Body of pancreas (tissue), 4 donors: ENCODE measurements around the gene ESAM. TPM values are rescaled to one million over a fixed set of nuclear protein-coding genes. Genes with fewer than 3 reads are reported as not detected.

ENCODE experiments used
- ATAC-seq: fragments of 150-250 bp; one replicate; pipeline ENCODE4 v1.9.1; 2016
- DNase-seq, 4 donors: peaks; one replicate each; pipeline ENCODE4 v3.0.0-alpha.2; 2019
- H3K27ac ChIP-seq, 4 donors: fragments of 200-600 bp; sonication (generic); 1 replicate in 3 of 4; 2 replicates in 1 of 4; pipeline versions ENCODE4 v1.5.1 to v1.6.1; 2016 to 2019; ENCODE audit warnings: mild to moderate bottlenecking in 1 of 4, mixed read lengths in 1 of 4, moderate library complexity in 1 of 4
- H3K27me3 ChIP-seq, 2 donors: fragments of 200-600 bp; sonication (generic); one replicate each; pipeline ENCODE4 v1.6.0; 2016; ENCODE audit warnings: mild to moderate bottlenecking in 1 of 2
- H3K36me3 ChIP-seq, 2 donors: fragments of 200-600 bp; sonication (generic); replicated peaks in 1 of 2; 2 replicates each; pipeline ENCODE4 v1.5.1; 2016; ENCODE audit warnings: low read depth in 2 of 2; ENCODE audit not compliant: insufficient read depth in 1 of 2
- H3K4me1 ChIP-seq: fragments of 200-600 bp; sonication (generic); one replicate; pipeline ENCODE4 v1.6.0; 2016
- H3K4me3 ChIP-seq, 2 donors: fragments of 200-600 bp; sonication (generic); 1 replicate in 1 of 2; 2 replicates in 1 of 2; pipeline ENCODE4 v1.5.1; 2016 to 2019
- H3K9me3 ChIP-seq, 3 donors: fragments of 200-600 bp; sonication (generic); 1 replicate in 2 of 3; 2 replicates in 1 of 3; pipeline ENCODE4 v1.5.1; 2016
- POLR2A ChIP-seq, 3 donors: fragments of 450-650 bp; IDR thresholded peaks; one replicate each; pipeline ENCODE4 v1.6.1; 2016; ENCODE audit warnings: antibody characterized with exemption in 3 of 3, mild to moderate bottlenecking in 2 of 3
- WGBS, 2 donors: methylation state at CpG; one replicate each; pipeline ENCODE4 v1.1.5; 2017; 5-methylcytosine and 5-hydroxymethylcytosine counted together
- intact Hi-C: fragments of 100-400 bp; cut with DNase I; formaldehyde crosslinking; loops from one replicate; pipeline ENCODE4 v1.15.1; 2023
- total RNA-seq, 2 donors: library from RNA; depleted of rRNA; stranded (reverse); fragments of >200 nt; gene quantifications; one replicate each; pipeline ENCODE4 v1.1.0, GENCODE V29; 2016
- TF ChIP-seq, protein P1 (sequence below), 7 experiments: fragments of 450-650 bp in 4 of 7; fragments of 200-600 bp in 3 of 7; sonication (generic) in 3 of 7; IDR thresholded peaks; one replicate each; pipeline ENCODE4 v1.5.1; 2016 to 2019; ENCODE audit warnings: antibody characterized with exemption in 7 of 7

ESAM gene
- total RNA-seq, 2 donors from 2014 or later, result 11.7 to 20.8 TPM

DNA sequence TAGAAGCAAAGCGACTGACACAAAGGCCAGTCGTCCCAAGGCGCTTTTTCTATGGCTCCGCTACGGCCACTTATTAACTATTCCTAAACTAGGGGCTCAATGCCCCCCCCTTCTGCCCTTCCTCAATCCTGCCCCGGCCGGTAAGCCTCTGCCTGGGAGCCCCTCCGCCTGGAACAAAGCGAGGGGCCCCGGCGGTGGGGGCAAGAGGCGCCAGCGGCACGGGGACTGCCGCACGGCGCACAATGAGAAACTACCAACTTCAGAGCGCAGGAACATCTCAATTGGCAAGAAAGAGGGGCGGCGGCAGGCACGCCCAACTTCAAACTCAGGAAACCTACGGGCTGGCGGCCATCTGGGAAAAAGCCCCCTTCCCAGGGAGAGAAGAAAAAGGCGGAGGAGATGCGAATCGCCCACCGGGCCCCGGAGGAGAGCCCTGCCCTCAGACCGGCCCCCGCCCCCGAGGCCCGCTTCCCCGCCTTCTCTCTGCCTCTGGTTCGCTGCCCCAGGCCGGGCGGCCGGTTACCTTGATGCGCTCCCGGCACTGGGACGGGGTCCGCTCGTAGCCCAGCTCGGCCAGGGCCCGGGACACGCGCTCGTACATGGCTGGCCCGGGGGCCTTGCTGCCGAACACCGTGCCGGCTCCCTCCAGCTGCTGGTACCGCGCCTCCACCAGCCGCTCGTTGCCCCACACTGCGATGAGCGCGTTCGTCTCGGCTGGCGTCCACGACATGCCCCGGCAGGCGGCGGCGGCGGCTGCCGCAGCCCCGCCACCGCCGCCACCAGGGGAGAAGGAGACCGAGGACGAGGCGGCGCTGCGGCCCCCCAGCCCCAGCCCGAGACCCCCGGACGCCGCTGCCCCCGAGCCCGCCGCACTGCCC, 37.5 kb upstream of the ESAM start:
- H3K9me3 ChIP-seq, result no peaks in the 10 kb centered on the region
- peaks cover 20% of the 10 kb centered on the region for H3K4me1 ChIP-seq
- TF ChIP-seq POLR2A (IDR thresholded peaks at IDR 0.05), result no peak
- TF ChIP-seq, protein P1, sequence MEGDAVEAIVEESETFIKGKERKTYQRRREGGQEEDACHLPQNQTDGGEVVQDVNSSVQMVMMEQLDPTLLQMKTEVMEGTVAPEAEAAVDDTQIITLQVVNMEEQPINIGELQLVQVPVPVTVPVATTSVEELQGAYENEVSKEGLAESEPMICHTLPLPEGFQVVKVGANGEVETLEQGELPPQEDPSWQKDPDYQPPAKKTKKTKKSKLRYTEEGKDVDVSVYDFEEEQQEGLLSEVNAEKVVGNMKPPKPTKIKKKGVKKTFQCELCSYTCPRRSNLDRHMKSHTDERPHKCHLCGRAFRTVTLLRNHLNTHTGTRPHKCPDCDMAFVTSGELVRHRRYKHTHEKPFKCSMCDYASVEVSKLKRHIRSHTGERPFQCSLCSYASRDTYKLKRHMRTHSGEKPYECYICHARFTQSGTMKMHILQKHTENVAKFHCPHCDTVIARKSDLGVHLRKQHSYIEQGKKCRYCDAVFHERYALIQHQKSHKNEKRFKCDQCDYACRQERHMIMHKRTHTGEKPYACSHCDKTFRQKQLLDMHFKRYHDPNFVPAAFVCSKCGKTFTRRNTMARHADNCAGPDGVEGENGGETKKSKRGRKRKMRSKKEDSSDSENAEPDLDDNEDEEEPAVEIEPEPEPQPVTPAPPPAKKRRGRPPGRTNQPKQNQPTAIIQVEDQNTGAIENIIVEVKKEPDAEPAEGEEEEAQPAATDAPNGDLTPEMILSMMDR (IDR thresholded peaks at IDR 0.05), result no peak
- intact Hi-C loops, result no loop called here
- peak; percentile 49 for ATAC-seq
- no peaks in the 10 kb centered on the region for H3K27me3 ChIP-seq
- H3K4me3 ChIP-seq, result peak overlapping the region; percentile 55 to 69
- DNase-seq, result peak; percentile 23 to 31 (median 24)
- no peaks in the 10 kb centered on the region for H3K36me3 ChIP-seq
- WGBS, 2 donors, result 0% methylated on average over 17 to 67 of the region's 83 CpGs
- peak overlapping the region; percentile 92 to 97 (median 94) for H3K27ac ChIP-seq

DNA sequence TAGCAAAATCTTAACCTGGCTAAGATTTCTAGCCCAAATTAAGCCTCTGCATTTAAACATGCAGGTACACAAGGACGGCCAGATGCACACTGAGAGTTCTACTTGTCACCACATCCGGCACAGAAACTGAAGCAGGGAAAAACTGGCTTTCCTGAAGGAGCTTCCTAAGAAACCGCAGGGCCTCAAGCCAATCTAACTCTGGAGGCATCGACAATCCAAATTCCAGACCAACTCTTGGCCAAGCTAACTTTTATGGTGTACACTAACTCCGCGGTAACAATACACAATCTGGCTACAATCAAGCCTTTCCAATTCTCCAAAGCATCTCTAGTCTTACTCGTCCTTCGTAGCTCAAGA, 36.9 kb upstream of the ESAM start:
- H3K4me1 ChIP-seq, result peaks cover 20% of the 10 kb centered on the region
- no peak for DNase-seq
- TF ChIP-seq, protein P1 (IDR thresholded peaks at IDR 0.05), result no peak
- no peak for TF ChIP-seq POLR2A (IDR thresholded peaks at IDR 0.05)
- H3K36me3 ChIP-seq, result no peaks in the 10 kb centered on the region
- peak overlapping the region in 3 of 4 donors; percentile 92 to 97 (median 94) for H3K27ac ChIP-seq
- no peaks in the 10 kb centered on the region for H3K27me3 ChIP-seq
- H3K4me3 ChIP-seq, result peak overlapping the region in 1 of 2 donors; percentile 55
- no peaks in the 10 kb centered on the region for H3K9me3 ChIP-seq
- no peak for ATAC-seq
- intact Hi-C loops, result no loop called here
- WGBS, 2 donors, result 1 to 6% methylated on average over 8 of the region's 8 CpGs

DNA sequence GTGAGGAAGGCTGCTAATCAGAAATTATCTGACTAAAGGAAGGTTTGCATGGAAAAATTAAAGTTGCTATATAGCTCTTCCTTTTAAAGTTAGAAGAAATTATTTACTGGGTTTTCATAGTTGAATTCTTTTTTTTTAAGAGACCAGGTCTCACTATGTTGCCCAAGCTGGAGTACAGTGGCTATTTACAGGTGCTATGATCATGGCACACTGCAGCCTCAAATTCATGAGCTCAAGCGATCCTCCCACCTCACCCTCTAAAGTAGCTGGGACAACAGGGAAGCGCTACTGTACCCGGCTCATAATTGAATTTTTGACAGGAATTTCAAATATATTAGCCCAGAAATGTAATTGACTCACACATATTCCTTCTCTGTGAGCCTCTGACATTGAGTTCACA, 34.2 kb upstream of the ESAM start:
- intact Hi-C loops, result no loop called here
- TF ChIP-seq, protein P1 (IDR thresholded peaks at IDR 0.05), result no peak
- TF ChIP-seq POLR2A (IDR thresholded peaks at IDR 0.05), result no peak
- Histone ChIP-seq H3K27me3 (no peaks in the 10 kb centered on the region), H3K27ac (no peak overlapping the region), H3K4me1 (peaks cover 25% of the 10 kb centered on the region), H3K4me3 (no peak overlapping the region), H3K9me3 (no peaks in the 10 kb centered on the region), H3K36me3 (no peaks in the 10 kb centered on the region)
- DNase-seq (no peak), ATAC-seq (no peak)
- WGBS, 2 donors, result 78 to 89% methylated on average over 3 of the region's 3 CpGs

DNA sequence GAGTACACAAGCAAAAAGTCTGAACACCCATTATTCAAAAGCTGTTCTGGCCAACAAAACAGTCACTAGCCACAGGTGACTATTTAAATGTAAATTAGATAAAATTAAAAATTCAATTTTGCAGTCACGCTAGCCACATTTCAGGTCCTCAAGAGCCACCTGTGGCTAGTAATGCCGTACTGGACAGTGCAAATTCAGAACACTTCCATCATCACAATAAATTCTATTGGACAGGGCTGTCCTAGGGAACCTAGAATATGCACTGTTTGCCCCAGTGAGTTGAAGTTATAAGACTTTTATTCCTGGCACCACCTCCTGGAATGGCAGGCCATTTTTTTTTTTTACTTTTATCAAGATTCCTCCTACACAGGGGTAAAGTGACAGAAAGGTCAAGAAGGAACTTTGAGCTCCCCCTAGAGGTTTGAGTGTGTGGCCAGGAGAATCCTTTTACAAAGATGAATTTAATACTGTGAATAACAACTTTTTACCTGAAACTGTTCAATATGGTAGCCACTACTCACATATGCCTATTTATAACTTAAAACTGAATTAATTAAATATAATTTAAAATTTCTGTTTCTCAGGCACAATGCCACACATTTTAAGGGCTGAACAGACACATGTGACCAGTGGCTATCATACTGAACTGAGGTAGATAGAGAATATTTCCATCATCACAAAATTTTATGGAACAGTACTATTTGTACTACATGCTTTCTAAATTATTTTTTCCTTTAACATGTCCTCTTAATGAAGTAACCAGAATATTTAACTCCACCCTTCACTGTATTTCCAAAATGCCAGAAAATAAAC, 31.6 kb upstream of the ESAM start:
- ATAC-seq, result peak; percentile 55
- no peak for TF ChIP-seq POLR2A (IDR thresholded peaks at IDR 0.05)
- TF ChIP-seq, protein P1 (IDR thresholded peaks at IDR 0.05), result peak; percentile 40 to 69 (median 63)
- WGBS, 2 donors, result 81 to 89% methylated on average over 2 of the region's 2 CpGs
- no peaks in the 10 kb centered on the region for H3K9me3 ChIP-seq
- DNase-seq, result peak; percentile 20 to 51 (median 32)
- peaks cover 14% of the 10 kb centered on the region for H3K4me1 ChIP-seq
- no peaks in the 10 kb centered on the region for H3K27me3 ChIP-seq
- H3K36me3 ChIP-seq, result no peaks in the 10 kb centered on the region
- H3K27ac ChIP-seq, result no peak overlapping the region
- H3K4me3 ChIP-seq, result no peak overlapping the region
- intact Hi-C loops, result no loop called here
